ENCODE results near the gene ZNF12.

ZNF12 gene

DNA sequence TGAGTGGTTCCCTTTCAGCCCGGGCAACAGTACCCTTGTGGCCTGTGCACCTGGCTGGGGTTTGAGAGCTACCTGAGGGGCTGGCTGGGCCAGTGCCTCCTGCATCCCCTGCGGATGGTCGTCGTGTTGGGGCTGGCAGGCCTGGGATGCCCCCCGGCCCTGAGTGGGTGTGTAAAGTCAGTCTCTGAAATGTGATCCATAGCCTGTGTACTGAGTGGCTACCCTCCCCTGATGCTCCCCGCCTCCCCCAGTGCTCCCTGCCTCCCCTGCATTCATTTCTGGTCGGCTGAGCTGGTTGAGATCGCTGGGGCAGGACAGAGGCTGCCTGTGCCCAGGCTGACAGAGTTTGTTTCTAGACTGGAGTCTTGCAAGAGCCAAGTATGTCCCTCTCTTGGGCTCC, 60.3 kb downstream of the ZNF12 start:
- TF ChIP-seq GATA1 (IDR thresholded peaks at IDR 0.05; ENCODE audit: low read depth, low read length) (no peak), POLR2A (IDR thresholded peaks at IDR 0.05; ENCODE audit: low read length) (no peak)

DNA sequence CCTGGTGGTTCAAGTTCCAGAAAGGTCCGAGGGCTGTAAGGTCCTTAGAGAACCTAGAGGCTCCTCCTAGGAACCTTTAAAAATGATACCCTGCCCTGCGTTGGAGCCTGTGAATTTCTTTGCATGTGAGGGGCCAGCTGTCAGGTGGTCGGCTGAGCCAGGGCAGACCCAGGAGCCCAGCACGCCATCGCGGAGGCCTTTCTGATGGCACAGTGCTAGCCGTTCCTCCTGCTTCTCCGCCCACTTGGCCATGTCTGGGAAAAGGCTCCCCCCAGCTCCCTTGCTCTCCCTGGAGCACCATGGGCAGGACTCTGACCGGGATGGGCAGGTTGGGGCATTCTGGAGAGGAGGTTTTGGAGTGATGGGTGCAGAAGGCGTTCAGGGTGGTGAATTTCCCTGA, 62.0 kb downstream of the ZNF12 start:
- DNase-seq = no peak
- TF ChIP-seq GATA1 (IDR thresholded peaks at IDR 0.05; ENCODE audit: low read depth, low read length) = no peak
- TF ChIP-seq POLR2A (IDR thresholded peaks at IDR 0.05; ENCODE audit: low read length) = no peak

More for the DNA sequence above, 60.3 kb downstream of the ZNF12 start:
- no peak for DNase-seq

- TF ChIP-seq GATA1 (IDR thresholded peaks at IDR 0.05; ENCODE audit: low read depth, low read length) = no peak
- no peak for TF ChIP-seq POLR2A (IDR thresholded peaks at IDR 0.05; ENCODE audit: low read length)
Measured at GRCh38 chr7:6643915-6644625, 62.7 kb downstream of the ZNF12 start.

DNA sequence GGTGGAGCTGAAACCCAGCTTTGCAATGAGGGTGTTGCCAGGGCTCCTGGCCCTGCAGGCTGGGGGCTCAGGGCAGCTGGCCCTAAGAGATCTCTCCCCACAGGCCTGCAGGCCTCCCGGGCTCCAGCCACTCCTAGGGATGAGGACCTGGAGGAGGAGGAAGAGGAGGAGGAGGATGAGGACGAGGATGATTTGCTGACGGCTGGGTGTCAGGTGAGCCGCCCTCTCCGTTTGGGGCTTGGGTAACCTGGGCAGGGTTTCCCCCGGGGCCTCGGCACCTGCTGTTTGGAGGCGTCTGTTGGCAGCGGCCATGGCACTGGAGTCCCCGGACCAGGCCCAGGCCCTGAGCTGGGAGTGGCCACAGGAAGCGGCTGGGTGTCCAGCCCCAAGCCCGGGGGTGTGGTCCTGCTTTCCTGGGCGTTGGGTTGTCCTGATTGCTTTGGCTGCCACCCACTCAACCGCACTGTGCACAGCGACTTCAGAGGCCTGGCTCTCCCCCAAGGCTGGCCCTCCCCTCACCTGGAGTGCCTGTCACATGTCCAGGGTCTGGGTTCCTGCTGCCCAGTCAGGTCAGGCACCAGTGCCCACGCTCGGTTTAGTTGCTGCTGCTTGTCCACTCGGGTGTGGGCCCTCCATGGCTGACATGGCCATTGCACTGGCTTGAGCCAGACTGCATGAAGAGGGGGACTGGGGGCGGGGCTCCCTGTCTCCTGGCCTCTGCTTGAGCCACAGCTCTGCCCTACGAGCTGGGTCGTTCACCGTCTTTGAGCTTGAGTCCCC, 63.7 kb downstream of the ZNF12 start:
- no peak for DNase-seq
- TF ChIP-seq POLR2A (IDR thresholded peaks at IDR 0.05; ENCODE audit: low read length) (no peak), GATA1 (IDR thresholded peaks at IDR 0.05; ENCODE audit: low read depth, low read length) (no peak)

More at GRCh38 chr7:6643915-6644625, 62.7 kb downstream of the ZNF12 start:
- DNase-seq = no peak

DNA sequence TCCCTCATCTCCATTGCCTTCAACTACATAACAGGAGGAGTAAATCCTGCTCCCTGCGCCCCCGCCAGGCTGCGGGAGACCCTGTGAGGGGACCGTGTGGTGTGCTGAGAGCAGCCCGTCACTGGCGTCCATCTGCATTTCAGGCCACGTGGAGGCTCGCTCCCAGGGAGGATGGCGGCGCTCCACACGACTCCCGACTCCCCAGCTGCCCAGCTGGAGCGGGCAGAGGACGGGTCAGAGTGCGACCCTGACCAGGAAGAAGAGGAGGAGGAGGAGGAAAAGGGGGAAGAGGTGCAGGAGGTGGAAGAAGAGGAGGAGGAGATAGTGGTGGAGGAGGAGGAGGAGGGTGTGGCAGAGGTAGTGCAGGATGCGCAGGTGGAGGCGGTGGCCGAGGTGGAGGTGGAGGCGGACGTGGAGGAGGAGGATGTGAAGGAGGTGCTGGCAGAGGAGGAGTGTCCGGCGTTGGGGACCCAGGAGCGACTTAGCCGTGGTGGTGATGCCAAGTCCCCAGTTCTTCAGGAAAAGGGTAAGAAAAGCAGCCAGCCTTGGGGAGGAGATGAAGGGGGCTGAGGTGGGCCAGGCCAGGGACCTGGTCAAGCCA, 64.4 kb downstream of the ZNF12 start:
- TF ChIP-seq GATA1 (IDR thresholded peaks at IDR 0.05; ENCODE audit: low read depth, low read length) (no peak), POLR2A (IDR thresholded peaks at IDR 0.05; ENCODE audit: low read length) (no peak)
- DNase-seq = no peak

- DNase-seq = no peak
- TF ChIP-seq GATA1 (IDR thresholded peaks at IDR 0.05; ENCODE audit: low read depth, low read length) (no peak), POLR2A (IDR thresholded peaks at IDR 0.05; ENCODE audit: low read length) (no peak)
Measured at GRCh38 chr7:6641305-6642035, 65.3 kb downstream of the ZNF12 start.

DNA sequence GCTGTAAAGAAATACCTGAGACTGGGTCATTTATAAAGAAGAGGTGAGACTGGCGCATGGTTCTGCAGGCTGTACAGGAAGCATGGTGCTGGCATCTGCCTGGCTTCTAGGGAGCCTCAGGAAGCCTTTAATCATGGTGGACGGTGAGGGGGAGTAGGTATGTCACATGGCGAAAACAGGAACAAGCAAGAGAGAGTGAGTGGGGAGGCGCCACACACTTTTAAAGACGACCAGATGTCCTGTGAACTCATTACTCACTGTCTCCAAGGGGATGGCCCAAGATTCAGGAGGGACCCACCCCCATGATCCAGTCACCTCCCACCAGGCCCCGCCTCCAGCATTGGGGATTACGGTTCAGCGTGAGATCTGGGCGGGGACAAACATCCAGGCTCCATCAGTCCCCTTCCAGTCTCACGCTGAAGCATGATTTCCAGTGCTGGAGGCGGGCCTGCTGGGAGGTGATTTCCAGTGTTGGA, 66.5 kb downstream of the ZNF12 start:
- peak; percentile 39 to 51 for DNase-seq
- TF ChIP-seq POLR2A (IDR thresholded peaks at IDR 0.05; ENCODE audit: low read length) (no peak), GATA1 (IDR thresholded peaks at IDR 0.05; ENCODE audit: low read depth, low read length) (no peak)

- DNase-seq = no peak
- TF ChIP-seq POLR2A (IDR thresholded peaks at IDR 0.05; ENCODE audit: low read length) = no peak
- no peak for TF ChIP-seq GATA1 (IDR thresholded peaks at IDR 0.05; ENCODE audit: low read depth, low read length)
Measured at GRCh38 chr7:6639627-6640026, 67.1 kb downstream of the ZNF12 start.

- TF ChIP-seq GATA1 (IDR thresholded peaks at IDR 0.05; ENCODE audit: low read depth, low read length) (no peak), POLR2A (IDR thresholded peaks at IDR 0.05; ENCODE audit: low read length) (no peak)
- DNase-seq = no peak
Measured at GRCh38 chr7:6639032-6639431, 67.7 kb downstream of the ZNF12 start.

All from erythroblast (primary cell).